ENCODE measurements around the gene FAM83C. TPM values are rescaled to one million over a fixed set of nuclear protein-coding genes. Genes with fewer than 3 reads are reported as not detected.

The FAM83C gene
- 0.06 to 0.16 TPM (median 0.13 TPM) in 5 replicates for total RNA-seq (2022; extraction: Qiagen RNA extraction)

DNA sequence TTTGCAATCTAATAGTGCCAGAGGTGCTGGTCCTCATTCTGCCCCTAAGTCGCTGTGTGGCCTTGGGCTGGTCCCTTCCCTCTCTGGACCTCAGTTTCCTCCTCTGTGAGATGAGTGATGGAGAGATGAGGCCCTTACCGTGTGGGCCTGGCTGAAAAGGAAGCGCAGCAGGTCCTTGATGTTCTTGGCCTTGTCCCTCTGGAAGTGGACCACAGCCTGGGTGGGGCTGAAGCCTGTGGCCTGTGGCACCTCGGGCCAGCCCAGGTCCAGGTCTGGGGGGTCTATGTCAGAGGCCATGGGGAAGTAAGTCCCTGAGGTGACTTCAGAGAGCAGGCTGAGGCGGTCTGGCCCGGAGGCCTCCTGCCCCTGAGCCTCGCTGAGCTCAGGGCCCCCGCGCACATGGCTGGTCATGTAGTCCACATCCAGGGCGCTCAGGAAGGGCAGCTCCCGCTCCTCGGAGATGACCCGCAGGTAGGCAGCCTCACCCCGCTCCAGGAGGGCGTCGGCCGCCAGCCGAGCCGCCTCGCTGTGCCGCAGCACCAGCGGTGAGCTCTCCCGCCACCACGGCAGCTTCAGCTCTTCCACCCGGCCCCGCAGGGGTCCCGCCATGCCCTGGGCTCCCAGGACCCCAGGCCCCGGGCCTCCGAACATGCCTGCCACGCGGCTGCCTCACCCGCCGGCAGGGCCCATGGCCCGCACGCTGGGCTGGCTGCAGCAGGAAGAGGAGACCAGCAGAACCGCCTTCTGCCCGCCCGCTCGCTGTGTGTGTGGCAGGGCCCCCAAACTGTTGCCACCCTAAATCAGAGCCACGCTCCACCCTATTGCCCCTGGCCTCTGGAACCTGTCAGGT lies at the start of gene FAM83C:
Gene FAM83C, minus strand, starts transcription at position 772 of the 850 bp plus-strand sequence. Its CDS starts 121 bp downstream, at position 651.

DNA sequence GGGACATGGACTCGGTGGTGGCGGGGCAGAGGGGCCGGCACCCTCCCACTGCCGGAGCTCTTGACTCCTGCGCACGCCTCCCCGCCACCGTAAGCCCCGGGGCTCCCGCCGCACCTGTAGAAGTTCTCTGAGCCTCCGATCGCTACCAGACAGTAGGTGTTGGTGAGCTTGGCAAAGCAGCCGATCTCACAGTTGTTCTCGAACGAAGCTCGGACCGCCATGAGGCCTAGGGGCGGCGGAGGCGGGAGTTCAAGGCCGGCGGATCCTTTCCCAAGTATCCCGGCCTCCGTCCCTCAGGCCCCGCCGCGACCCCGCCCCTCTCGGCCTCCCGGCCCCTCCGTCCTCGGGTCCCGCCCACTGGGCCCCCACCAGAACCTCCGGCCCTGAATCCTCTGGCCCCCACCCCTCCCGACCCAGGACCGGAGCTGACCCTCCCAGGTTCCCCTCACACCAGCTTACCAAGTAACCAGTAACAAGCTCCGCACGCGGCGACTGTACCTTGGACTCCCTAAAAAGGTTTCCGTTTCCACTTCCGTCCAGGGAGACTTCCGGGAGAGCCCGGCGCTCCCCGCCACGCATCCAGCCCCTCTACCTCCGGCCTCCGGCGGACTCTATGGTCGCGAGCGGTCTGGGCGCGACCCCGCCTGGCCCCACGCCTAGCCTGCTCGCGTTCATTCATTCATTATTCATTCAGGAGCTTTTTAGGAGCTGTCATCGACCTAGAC lies 7.8 kb downstream of the FAM83C start, which contains the start of gene EIF6:
Gene EIF6, minus strand, starts transcription at position 506 of the 725 bp plus-strand sequence. Its CDS starts 285 bp downstream, at position 221.

DNA sequence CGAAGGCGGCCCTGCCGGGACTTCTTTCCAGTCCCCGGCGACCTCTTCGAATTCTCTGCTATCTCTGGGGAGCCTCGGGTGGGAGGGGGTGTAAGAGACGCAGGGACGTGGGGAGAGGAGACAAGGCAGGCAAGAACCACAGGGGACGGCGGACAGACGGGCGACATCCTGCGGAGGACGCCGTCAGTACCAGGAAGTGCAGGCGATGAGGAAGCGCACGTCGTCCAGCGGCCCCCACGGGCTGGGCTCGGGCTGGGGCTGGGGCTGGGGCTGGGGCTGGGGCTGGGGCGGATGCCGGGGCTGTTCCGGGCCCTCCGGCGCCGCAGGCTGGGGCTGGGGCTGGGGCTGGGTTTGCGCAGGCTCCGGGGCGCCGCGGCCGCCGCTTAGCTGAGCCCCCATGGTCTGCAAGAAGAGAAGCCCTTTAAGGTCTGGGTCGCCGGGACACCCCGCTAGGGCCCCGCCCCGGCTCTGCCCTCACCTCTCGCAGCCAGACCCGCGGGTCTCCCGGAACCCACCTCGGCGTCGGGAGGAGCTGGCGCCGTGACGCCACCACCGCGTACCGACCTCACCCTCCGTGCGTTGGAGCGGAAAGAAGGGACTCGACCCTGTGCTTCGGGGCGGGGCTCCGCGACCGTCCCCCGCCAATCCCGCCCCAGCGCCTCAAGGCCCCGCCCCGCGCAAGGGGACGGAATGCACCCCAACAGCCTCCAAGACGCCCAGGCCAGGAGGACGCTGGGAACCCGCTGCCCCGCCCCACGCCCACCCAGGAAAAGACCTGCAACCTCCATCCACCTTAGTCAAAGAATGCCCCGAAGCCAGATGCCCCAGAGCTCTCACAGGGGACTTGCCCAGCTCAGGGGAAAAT lies 14.5 kb downstream of the FAM83C start, which contains the start of gene MMP24OS:
Gene MMP24OS, minus strand, starts transcription at position 592 of the 865 bp plus-strand sequence. Its CDS starts 193 bp downstream, at position 399.

Other genes starting within 250 kb of the FAM83C start
- 58.4 to 66.2 TPM (median 62.9 TPM) in 5 replicates for gene TRPC4AP, start 199.6 kb downstream of the FAM83C start, total RNA-seq (2022; extraction: Qiagen RNA extraction)
- gene EDEM2, start 145.1 kb downstream of the FAM83C start, total RNA-seq (2022; extraction: Qiagen RNA extraction) = 53.4 to 59.5 TPM (median 56.5 TPM) in 5 replicates
- 105 to 147 TPM (median 140 TPM) in 5 replicates for gene PROCR, start 120.4 kb downstream of the FAM83C start, total RNA-seq (2022; extraction: Qiagen RNA extraction)
- 29.2 to 32.4 TPM (median 29.6 TPM) in 5 replicates for gene MMP24, start 65.7 kb downstream of the FAM83C start, total RNA-seq (2022; extraction: Qiagen RNA extraction)
- 50.7 to 101 TPM (median 84.2 TPM) in 5 replicates for gene MMP24OS, start 14.3 kb downstream of the FAM83C start, total RNA-seq (2022; extraction: Qiagen RNA extraction)
- gene EIF6, start 7.7 kb downstream of the FAM83C start, total RNA-seq (2022; extraction: Qiagen RNA extraction) = 382 to 457 TPM (median 425 TPM) in 5 replicates
- 29.1 to 42.9 TPM (median 30.5 TPM) in 5 replicates for gene UQCC1, start 119.5 kb upstream of the FAM83C start, total RNA-seq (2022; extraction: Qiagen RNA extraction)
- not detected in 5 replicates for gene GDF5, start 145.8 kb upstream of the FAM83C start, total RNA-seq (2022; extraction: Qiagen RNA extraction)
- gene CEP250, start 163.2 kb upstream of the FAM83C start, total RNA-seq (2022; extraction: Qiagen RNA extraction) = 23.0 to 30.0 TPM (median 26.8 TPM) in 5 replicates
- gene C20orf173, start 237.2 kb upstream of the FAM83C start, total RNA-seq (2022; extraction: Qiagen RNA extraction) = not detected in 5 replicates
- gene ERGIC3, start 249.7 kb upstream of the FAM83C start, total RNA-seq (2022; extraction: Qiagen RNA extraction) = 216 to 243 TPM (median 236 TPM) in 5 replicates

Data from A549 treated with Hydrocortisone at 1 μM for 4 hours (cell line).